AG09309 (cell line): ENCODE results near the gene NTNG1.

Source experiments
- DNase-seq: peaks from one replicate; pipeline ENCODE4 v3.0.0-alpha.2; 2010; ENCODE audit warnings: low read depth
- H3K4me3 ChIP-seq: 2 replicates; pipeline ENCODE4 v1.5.1; 2011; ENCODE audit warnings: mild to moderate bottlenecking, low read depth, low read length, moderate library complexity; ENCODE audit not compliant: control insufficient read depth
- CTCF ChIP-seq: IDR thresholded peaks from 2 replicates; pipeline ENCODE4 v1.5.1; 2011; ENCODE audit warnings: mild to moderate bottlenecking, low read depth, low read length, inconsistent platforms; ENCODE audit not compliant: insufficient read depth, control insufficient read depth; ENCODE audit errors: missing control alignments

Gene NTNG1

GRCh38 chr1:107525145-107525544 lies 384.3 kb downstream of the NTNG1 start:
- no peak overlapping the region for H3K4me3 ChIP-seq
- DNase-seq, result no peak

GRCh38 chr1:107525961-107526360 lies 385.1 kb downstream of the NTNG1 start:
- no peak for TF ChIP-seq CTCF
- no peak overlapping the region for H3K4me3 ChIP-seq
- no peak for DNase-seq

More at GRCh38 chr1:107525145-107525544, 384.3 kb downstream of the NTNG1 start:
- TF ChIP-seq CTCF, result no peak

GRCh38 chr1:107526524-107527198 lies 385.8 kb downstream of the NTNG1 start:
- TF ChIP-seq CTCF, result no peak
- H3K4me3 ChIP-seq, result no peak overlapping the region
- no peak for DNase-seq

- TF ChIP-seq CTCF, result peak; percentile 87
- no peak overlapping the region for H3K4me3 ChIP-seq
- peak; percentile 31 for DNase-seq
These were observed 388.8 kb downstream of the NTNG1 start for GRCh38 chr1:107529511-107530149.

GRCh38 chr1:107530543-107530942 lies 389.7 kb downstream of the NTNG1 start:
- peak; percentile 31 for DNase-seq
- no peak overlapping the region for H3K4me3 ChIP-seq
- no peak for TF ChIP-seq CTCF

- no peak overlapping the region for H3K4me3 ChIP-seq
- no peak for DNase-seq
- no peak for TF ChIP-seq CTCF
These were observed 390.4 kb downstream of the NTNG1 start for GRCh38 chr1:107531065-107531908.
